ENCODE data around the gene EFTUD2.
"Not testable (repeated sequence)": the region's sequence is repeated elsewhere in the genome, so short reads cannot be mapped to it uniquely, and the experiment has no call there.

EFTUD2 gene

GRCh38 chr17:44899074-44899782 is at the start of gene EFTUD2:
Gene EFTUD2, minus strand, starts transcription at chr17:44899445. Its CDS starts 4,924 bp downstream, at chr17:44894521.
- peak; percentile 88 for DNase-seq

- DNase-seq = no peak
These were observed 49.1 kb upstream of the EFTUD2 start for GRCh38 chr17:44948315-44948795.

GRCh38 chr17:44947461-44948314 is 48.4 kb upstream of the EFTUD2 start, which contains the start of gene KIF18B:
Gene KIF18B, minus strand, starts transcription at chr17:44947773. Its CDS starts 11,429 bp downstream, at chr17:44936344.
- peak; percentile 97 for DNase-seq

GRCh38 chr17:44945652-44946051 is 46.4 kb upstream of the EFTUD2 start:
- DNase-seq = not testable (repeated sequence)

GRCh38 chr17:44942456-44942855 is 43.2 kb upstream of the EFTUD2 start:
- no peak for DNase-seq

- no peak for DNase-seq
These were observed 42.6 kb upstream of the EFTUD2 start for GRCh38 chr17:44941712-44942331.

GRCh38 chr17:44940768-44941167 is 41.5 kb upstream of the EFTUD2 start:
- no peak for DNase-seq

GRCh38 chr17:44940317-44940716 is 41.1 kb upstream of the EFTUD2 start:
- DNase-seq = no peak

GRCh38 chr17:44935116-44935515 is 35.9 kb upstream of the EFTUD2 start:
- no peak for DNase-seq

- no peak for DNase-seq
These were observed 35.5 kb upstream of the EFTUD2 start for GRCh38 chr17:44934745-44935105.

- no peak for DNase-seq
These were observed 34.8 kb upstream of the EFTUD2 start for GRCh38 chr17:44933824-44934744.

GRCh38 chr17:44932787-44933097 is 33.5 kb upstream of the EFTUD2 start:
- no peak for DNase-seq

- no peak for DNase-seq
These were observed 33.0 kb upstream of the EFTUD2 start for GRCh38 chr17:44932096-44932786.

- no peak for DNase-seq
These were observed 32.1 kb upstream of the EFTUD2 start for GRCh38 chr17:44931376-44931775.

GRCh38 chr17:44930667-44931066 is 31.4 kb upstream of the EFTUD2 start:
- DNase-seq = no peak

GRCh38 chr17:44928950-44929720 is 29.9 kb upstream of the EFTUD2 start:
- no peak for DNase-seq

- no peak for DNase-seq
These were observed 28.9 kb upstream of the EFTUD2 start for GRCh38 chr17:44928136-44928535.

GRCh38 chr17:44927696-44928095 is 28.5 kb upstream of the EFTUD2 start:
- no peak for DNase-seq

GRCh38 chr17:44926821-44927525 is 27.7 kb upstream of the EFTUD2 start:
- DNase-seq = no peak

Measured in NCI-H1092 (cell line).